Duodenal mucosa (tissue), 2 donors: ENCODE measurements around the gene HACE1.
"Not testable (repeated sequence)": the region's sequence is repeated elsewhere in the genome, so short reads cannot be mapped to it uniquely, and the experiment has no call there.

Experiments used
- H3K27ac ChIP-seq: one replicate; pipeline ENCODE4 v1.7.0; 2013; ENCODE audit warnings: low read depth, low read length
- H3K27me3 ChIP-seq, 2 donors: one replicate each; pipeline ENCODE4 v1.7.0; 2013; ENCODE audit warnings: low read length in 2 of 2, control low read depth in 1 of 2; ENCODE audit not compliant: insufficient read depth in 2 of 2, control insufficient read depth in 1 of 2
- H3K36me3 ChIP-seq, 2 donors: one replicate each; pipeline ENCODE4 v1.7.0; 2013; ENCODE audit warnings: low read length in 2 of 2, control low read depth in 1 of 2; ENCODE audit not compliant: insufficient read depth in 2 of 2, control insufficient read depth in 1 of 2
- H3K4me1 ChIP-seq, 2 donors: one replicate each; pipeline ENCODE4 v1.7.0; 2013; ENCODE audit warnings: low read length in 2 of 2, control low read depth in 1 of 2; ENCODE audit not compliant: insufficient read depth in 2 of 2, control insufficient read depth in 1 of 2
- H3K4me3 ChIP-seq, 2 donors: one replicate each; pipeline ENCODE4 v1.7.0; 2013; ENCODE audit warnings: low read length in 2 of 2, low read depth in 1 of 2
- H3K9ac ChIP-seq, 2 donors: one replicate each; pipeline ENCODE4 v1.7.0; 2013; ENCODE audit warnings: low read length in 2 of 2, low read depth in 1 of 2
- H3K9me3 ChIP-seq, 2 donors: one replicate each; pipeline ENCODE4 v1.7.0; 2013; ENCODE audit warnings: low read length in 2 of 2, control low read depth in 1 of 2; ENCODE audit not compliant: control insufficient read depth in 1 of 2

HACE1 gene

DNA sequence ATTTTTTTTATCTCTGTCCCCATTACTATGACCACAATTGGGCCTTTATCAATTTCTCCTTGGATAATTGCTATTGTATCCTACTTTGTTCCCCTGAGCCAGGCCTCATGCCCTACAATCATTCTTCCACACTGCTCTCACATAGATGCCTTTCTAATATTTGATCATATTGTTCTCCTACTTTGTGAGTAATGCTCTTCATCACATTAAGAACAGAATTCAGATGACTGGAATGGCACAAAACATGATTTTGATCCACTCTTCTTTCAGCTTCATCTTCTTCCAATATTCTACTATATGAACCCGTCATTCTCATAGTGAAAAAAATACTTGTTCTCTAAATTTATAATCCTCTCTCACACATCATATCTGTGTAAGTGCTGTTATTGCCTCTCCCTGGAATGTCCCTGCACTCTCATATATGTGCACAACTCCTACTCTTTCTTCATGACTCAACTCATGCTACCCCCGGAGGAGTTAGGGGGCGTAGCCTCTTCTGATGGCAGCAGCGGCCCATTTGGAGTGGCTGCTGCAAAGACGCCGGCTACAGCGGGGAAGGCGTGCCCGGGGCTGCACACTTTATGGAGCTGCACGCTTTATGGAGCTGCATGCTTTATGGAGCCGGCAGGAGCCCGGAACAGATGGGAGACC is 25.3 kb upstream of the HACE1 start:
- Histone ChIP-seq H3K27me3 (no peaks in the 10 kb centered on the region), H3K36me3 (no peaks in the 10 kb centered on the region), H3K27ac (no peak overlapping the region), H3K4me3 (no peak overlapping the region), H3K9ac (no peak overlapping the region), H3K4me1 (no peaks in the 10 kb centered on the region), H3K9me3 (peaks cover 6 to 11% of the 10 kb centered on the region in 2 donors)

DNA sequence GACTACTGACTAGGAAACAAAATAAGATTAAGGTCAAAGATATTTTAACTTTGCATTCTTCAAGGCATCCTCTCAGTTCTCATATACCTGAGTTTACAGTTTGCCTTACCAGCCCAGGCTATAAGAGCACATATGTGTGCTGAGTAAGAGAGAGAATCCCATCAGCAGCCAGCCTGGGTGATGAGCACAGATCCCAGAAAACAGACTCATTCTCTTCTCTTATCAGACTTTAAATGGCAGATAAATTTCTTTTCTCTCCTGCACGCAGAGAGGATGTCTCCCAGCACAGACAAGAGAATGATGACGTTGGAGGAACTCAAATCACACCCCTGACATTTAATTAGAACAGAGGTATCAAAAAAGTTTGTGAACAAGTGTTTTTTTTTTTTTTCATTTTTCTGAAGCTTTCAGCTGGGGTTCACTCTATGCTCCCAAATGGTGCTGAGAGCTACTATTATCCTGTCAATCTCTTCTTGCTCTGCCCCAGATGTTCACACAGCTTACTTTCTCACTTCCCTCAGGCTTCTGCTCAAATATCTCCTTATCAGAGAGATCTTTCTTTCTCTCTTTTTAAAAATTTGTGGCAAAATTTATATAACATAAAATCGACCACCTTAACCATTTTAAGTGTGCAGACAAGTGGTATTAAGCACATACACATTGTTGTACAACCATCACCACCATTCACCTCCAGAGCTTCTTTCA is 22.4 kb upstream of the HACE1 start:
- Histone ChIP-seq H3K9ac (no peak overlapping the region), H3K4me3 (no peak overlapping the region), H3K36me3 (no peaks in the 10 kb centered on the region), H3K4me1 (no peaks in the 10 kb centered on the region), H3K27me3 (no peaks in the 10 kb centered on the region), H3K27ac (no peak overlapping the region), H3K9me3 (no peaks in the 10 kb centered on the region)

DNA sequence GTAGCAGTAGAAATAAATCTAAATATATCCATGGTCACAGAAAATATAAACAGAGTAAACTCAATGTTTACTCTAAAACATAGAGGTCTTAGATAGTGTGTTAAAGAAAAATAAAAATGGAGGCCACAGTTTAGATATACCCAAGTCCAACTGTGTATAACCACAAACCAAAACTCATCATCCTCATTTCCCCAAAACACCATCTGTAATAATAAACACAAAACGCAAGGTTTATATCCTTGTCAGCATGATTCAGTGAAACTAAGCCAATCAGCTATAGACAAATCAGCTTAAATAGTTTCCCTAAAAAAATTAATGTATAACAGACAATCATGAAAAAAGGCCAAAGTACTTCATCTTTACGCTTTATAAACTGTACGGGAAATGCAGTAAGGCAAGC is 2.7 kb upstream of the HACE1 start:
- no peak overlapping the region for H3K27ac ChIP-seq
- H3K9me3 ChIP-seq = no peaks in the 10 kb centered on the region
- H3K27me3 ChIP-seq = no peaks in the 10 kb centered on the region
- H3K4me3 ChIP-seq = no peak overlapping the region
- no peaks in the 10 kb centered on the region for H3K36me3 ChIP-seq
- no peak overlapping the region for H3K9ac ChIP-seq
- H3K4me1 ChIP-seq = peaks cover 6 to 7% of the 10 kb centered on the region in 2 donors

DNA sequence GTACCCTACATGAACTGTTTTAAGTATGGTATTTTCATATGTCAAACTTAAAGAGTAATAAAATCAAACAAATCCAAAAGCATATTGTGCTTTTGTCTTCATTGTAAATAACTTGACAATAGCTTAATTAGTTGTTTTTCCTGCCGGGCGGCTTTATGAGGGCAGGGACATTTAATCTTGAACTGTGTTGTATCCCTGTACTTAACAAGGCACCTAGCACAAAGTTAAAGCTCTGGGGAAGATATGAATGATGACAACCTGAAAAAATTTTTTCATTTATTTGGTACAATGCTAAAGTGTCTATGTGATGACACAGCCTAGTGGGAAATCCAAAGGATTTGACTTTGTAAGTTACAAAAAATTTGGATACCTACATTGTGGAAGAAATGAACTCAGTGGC is 502 bp upstream of the HACE1 start:
- H3K27ac ChIP-seq = no peak overlapping the region

DNA sequence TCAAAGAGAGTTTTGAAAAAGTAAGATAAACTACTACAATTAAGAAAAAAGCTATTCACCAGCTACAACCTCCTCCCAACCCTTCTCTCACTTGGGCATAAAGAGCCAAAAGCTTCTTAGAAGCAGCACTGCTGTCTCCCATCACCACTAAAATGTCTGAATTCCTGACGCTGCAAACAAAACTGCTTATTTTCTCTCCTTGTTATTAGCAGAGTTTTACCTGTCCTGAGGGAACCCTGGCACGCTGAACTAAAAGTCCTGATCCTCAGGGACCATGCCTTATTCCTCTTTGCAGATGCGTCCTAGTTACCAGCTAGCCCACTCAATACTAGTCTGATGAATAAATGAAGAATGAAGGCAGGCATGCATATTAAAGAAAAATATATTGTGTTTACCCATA is 1.1 kb downstream of the HACE1 start:
- Histone ChIP-seq H3K4me1 (peaks cover 6 to 7% of the 10 kb centered on the region in 2 donors), H3K9me3 (no peaks in the 10 kb centered on the region), H3K36me3 (no peaks in the 10 kb centered on the region), H3K4me3 (peak overlapping the region; percentile 92 to 93), H3K27me3 (no peaks in the 10 kb centered on the region), H3K9ac (peak overlapping the region in 1 of 2 donors; percentile 73), H3K27ac (no peak overlapping the region)

More for the DNA sequence above, 502 bp upstream of the HACE1 start:
- Histone ChIP-seq H3K36me3 (no peaks in the 10 kb centered on the region), H3K4me3 (peak overlapping the region; percentile 92 to 93), H3K9me3 (no peaks in the 10 kb centered on the region), H3K4me1 (peaks cover 6 to 7% of the 10 kb centered on the region in 2 donors), H3K9ac (peak overlapping the region in 1 of 2 donors; percentile 73), H3K27me3 (no peaks in the 10 kb centered on the region)

DNA sequence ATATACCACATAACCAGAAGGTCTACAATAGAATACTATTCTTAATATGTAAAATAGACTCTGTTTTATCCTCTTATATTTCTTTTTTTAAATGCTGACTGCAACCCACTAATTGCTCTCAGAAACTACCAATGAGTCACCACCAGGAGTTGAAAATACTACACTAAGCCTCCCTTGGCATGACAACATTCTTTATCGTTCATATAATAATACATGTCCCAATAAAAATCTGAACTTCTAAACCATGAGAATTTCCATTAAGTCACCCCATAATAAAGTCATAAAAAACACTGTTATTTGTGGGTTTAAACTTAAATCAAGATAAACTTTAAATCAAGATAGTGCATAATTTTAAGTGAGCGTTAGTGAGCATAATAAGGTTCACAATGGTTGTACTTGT is 4.2 kb downstream of the HACE1 start:
- H3K36me3 ChIP-seq = no peaks in the 10 kb centered on the region
- no peak overlapping the region for H3K9ac ChIP-seq
- H3K4me3 ChIP-seq = no peak overlapping the region
- no peaks in the 10 kb centered on the region for H3K27me3 ChIP-seq
- H3K9me3 ChIP-seq = no peaks in the 10 kb centered on the region
- H3K4me1 ChIP-seq = peaks cover 6 to 7% of the 10 kb centered on the region in 2 donors
- H3K27ac ChIP-seq = no peak overlapping the region

DNA sequence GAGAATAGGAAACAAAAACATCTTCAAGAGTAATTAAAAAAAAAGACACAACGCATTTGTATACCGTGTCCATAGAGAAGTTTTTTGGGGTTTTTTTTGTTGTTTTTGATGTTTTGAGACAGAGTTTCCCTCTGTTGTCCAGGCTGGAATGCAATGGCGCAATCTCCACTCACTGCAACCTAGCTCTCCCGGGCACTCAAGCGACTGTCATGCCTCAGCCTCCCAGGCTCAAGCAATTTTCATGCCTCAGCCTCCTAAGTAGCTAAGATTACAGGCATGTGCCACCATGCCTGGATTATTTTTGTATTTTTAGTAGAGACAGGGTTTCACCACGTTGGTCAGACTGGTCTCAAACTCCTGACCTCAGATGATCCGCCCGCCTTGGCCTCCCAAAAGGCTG is 12.0 kb downstream of the HACE1 start:
- not testable (repeated sequence) for H3K27ac ChIP-seq, H3K36me3 ChIP-seq

DNA sequence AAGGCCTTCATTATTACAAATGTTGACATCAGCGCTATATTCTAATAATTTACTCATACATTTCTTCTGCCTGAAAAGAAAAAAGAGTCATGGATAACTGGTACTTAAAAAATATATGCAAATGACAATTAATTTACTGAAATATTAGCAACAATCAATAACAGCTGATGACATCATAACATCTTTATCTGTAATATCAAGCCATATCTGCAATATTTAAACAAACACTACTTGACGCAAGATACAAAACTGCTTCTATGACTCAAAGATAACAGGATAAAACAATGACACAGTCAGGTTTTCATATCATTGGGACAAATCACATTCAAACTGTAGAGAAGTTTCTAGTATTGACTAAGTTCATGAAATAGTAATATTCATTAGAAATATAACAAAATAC is 16.5 kb downstream of the HACE1 start:
- H3K36me3 ChIP-seq = peaks cover 0 to 4% of the 10 kb centered on the region in 2 donors
- H3K4me3 ChIP-seq = no peak overlapping the region

More for the DNA sequence above, 12.0 kb downstream of the HACE1 start:
- H3K9ac ChIP-seq, H3K9me3 ChIP-seq, H3K4me1 ChIP-seq, H3K4me3 ChIP-seq, H3K27me3 ChIP-seq: not testable (repeated sequence)

DNA sequence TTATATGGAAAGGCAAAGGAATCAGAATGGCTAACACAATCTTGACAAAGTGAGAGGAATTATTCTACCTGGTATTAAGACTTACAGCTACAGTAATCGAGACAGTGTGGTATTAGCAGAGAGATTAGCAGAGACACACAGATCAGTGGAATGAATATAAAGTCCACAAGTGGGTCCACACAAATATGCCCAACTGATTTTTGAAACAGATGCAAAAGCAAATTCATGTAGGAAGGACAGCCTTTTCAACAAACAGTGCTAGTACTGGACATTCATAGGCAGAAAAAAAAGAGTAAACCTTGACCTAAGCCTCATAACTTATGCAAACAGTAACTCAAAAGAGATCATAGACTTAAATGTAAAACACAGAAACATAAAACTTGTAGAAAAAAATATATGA is 22.6 kb downstream of the HACE1 start:
- Histone ChIP-seq H3K9ac (no peak overlapping the region), H3K27me3 (no peaks in the 10 kb centered on the region), H3K9me3 (no peaks in the 10 kb centered on the region), H3K4me3 (no peak overlapping the region), H3K4me1 (no peaks in the 10 kb centered on the region), H3K36me3 (peaks cover 0 to 4% of the 10 kb centered on the region in 2 donors), H3K27ac (no peak overlapping the region)

More for the DNA sequence above, 16.5 kb downstream of the HACE1 start:
- Histone ChIP-seq H3K9me3 (no peaks in the 10 kb centered on the region), H3K27me3 (no peaks in the 10 kb centered on the region), H3K27ac (no peak overlapping the region), H3K9ac (no peak overlapping the region), H3K4me1 (no peaks in the 10 kb centered on the region)

DNA sequence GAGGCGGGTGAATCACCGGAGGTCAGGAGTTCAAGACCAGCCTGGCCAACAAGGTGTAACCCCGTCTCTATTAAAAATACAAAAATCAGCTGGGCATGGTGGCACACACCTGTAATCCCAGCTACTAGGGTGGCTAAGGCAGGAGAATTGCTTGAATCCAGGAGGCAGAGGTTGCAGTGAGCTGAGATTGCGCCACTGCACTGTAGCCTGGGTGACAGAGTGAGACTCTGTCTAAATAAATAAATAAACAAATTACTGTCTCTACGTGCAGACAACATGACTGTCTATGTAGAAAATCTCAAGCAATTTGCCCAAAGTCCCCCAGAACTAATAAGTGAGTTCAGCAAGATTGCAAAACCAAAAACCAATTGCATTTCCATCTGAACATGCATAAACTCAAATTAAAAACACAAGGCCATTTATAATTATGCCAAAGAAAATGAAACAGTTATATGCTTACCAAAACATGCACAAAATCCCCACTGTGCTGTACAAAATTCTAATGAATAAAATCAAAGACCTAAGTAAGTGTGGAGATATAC is 23.2 kb downstream of the HACE1 start:
- H3K4me3 ChIP-seq, H3K36me3 ChIP-seq, H3K9ac ChIP-seq, H3K27ac ChIP-seq, H3K9me3 ChIP-seq, H3K27me3 ChIP-seq, H3K4me1 ChIP-seq: not testable (repeated sequence)
